CD4-positive, alpha-beta T cell (primary cell): Measurements from ENCODE around the gene PPAN. TPM values are rescaled to one million over a fixed set of nuclear protein-coding genes. Genes with fewer than 3 reads are reported as not detected.

ENCODE experiments used
- ATAC-seq: fragments of 200-7000 bp; cut with Tn5 transposase; one replicate; pipeline ENCODE4 v1.10.0; 2022; ENCODE audit warnings: mild to moderate bottlenecking; ENCODE audit not compliant: poor library complexity
- CTCF ChIA-PET: fragments of 350-600 bp; sonication (Branson Sonifier 250); formaldehyde crosslinking; loops from one replicate; lab custom pipeline; 2021; ENCODE audit warnings: antibody characterized with exemption, inconsistent platforms; lab: Charles Lee
- POLR2A ChIA-PET: fragments of 350-600 bp; sonication (Branson Sonifier 250); formaldehyde crosslinking; loops from one replicate; lab custom pipeline; 2021; ENCODE audit warnings: antibody characterized with exemption, inconsistent platforms; lab: Charles Lee
- DNase-seq, 14 experiments: peaks; one replicate each; pipeline ENCODE4 v3.0.0-alpha.2; 2013 to 2020; ENCODE audit warnings: mixed read lengths in 2 of 14
- H3K27ac ChIP-seq, 2 donors: one replicate each; pipeline versions ENCODE4 v1.5.1 to v1.7.0; 2013; ENCODE audit warnings: low read length in 2 of 2, low read depth in 1 of 2, mild to moderate bottlenecking in 1 of 2
- H3K27me3 ChIP-seq, 2 experiments: 1 replicate in 1 of 2; 2 replicates in 1 of 2; pipeline versions ENCODE4 v1.6.1 to v1.7.0; 2013; ENCODE audit warnings: low read length in 2 of 2, control low read depth in 1 of 2, mild to moderate bottlenecking in 1 of 2, moderate library complexity in 1 of 2; ENCODE audit not compliant: insufficient read depth in 2 of 2, control insufficient read depth in 1 of 2
- H3K36me3 ChIP-seq: one replicate; pipeline ENCODE4 v1.6.1; 2013; ENCODE audit warnings: low read length, control low read depth; ENCODE audit not compliant: insufficient read depth
- H3K4me1 ChIP-seq: one replicate; pipeline ENCODE4 v1.6.1; 2013; ENCODE audit warnings: low read length, control low read depth; ENCODE audit not compliant: insufficient read depth
- H3K4me3 ChIP-seq: one replicate; pipeline ENCODE4 v1.5.1; 2013; ENCODE audit warnings: mild to moderate bottlenecking, low read length, moderate library complexity
- H3K9me3 ChIP-seq, 2 experiments: 1 replicate in 1 of 2; 2 replicates in 1 of 2; pipeline versions ENCODE4 v1.6.1 to v1.7.0; 2013; ENCODE audit warnings: low read length in 2 of 2, mild to moderate bottlenecking in 2 of 2, control low read depth in 1 of 2, moderate library complexity in 1 of 2; ENCODE audit not compliant: control insufficient read depth in 1 of 2, insufficient read depth in 1 of 2
- H3K27ac Mint-ChIP-seq: one replicate; pipeline ENCODE4 v1.8.0; 2020; ENCODE audit warnings: mixed read lengths
- H3K27me3 Mint-ChIP-seq: one replicate; pipeline ENCODE4 v1.8.0; 2021; ENCODE audit warnings: mixed read lengths
- H3K36me3 Mint-ChIP-seq: one replicate; pipeline ENCODE4 v1.8.0; 2021; ENCODE audit warnings: low read depth, mixed read lengths
- H3K4me1 Mint-ChIP-seq: one replicate; pipeline ENCODE4 v1.8.0; 2021; ENCODE audit warnings: low read depth, mixed read lengths
- H3K4me3 Mint-ChIP-seq: one replicate; pipeline ENCODE4 v1.8.0; 2020; ENCODE audit warnings: mild to moderate bottlenecking, mixed read lengths
- H3K9me3 Mint-ChIP-seq: one replicate; pipeline ENCODE4 v1.8.0; 2020; ENCODE audit warnings: mixed read lengths
- CTCF ChIP-seq: fragments of 200-600 bp; IDR thresholded peaks from one replicate; pipeline ENCODE4 v1.8.0; 2022; ENCODE audit warnings: antibody characterized with exemption, mild to moderate bottlenecking
- intact Hi-C, 2 experiments: fragments of 100-400 bp; cut with DNase I in 1 of 2; cut with micrococcal nuclease in 1 of 2; formaldehyde crosslinking; loops; one replicate each; pipeline versions ENCODE4 v1.15.1 to v1.9.0; 2023 to 2025; cut with DNase I, micrococcal nuclease
- total RNA-seq, 174 experiments: library from RNA in 2 of 174; stranded (reverse) in 2 of 174; gene quantifications; one replicate each; pipeline ENCODE4 v1.2.3 and lab custom pipeline; 2021 to 2026

Gene PPAN
- total RNA-seq, 2 experiments from 2014 or later: 119 to 127 TPM

DNA sequence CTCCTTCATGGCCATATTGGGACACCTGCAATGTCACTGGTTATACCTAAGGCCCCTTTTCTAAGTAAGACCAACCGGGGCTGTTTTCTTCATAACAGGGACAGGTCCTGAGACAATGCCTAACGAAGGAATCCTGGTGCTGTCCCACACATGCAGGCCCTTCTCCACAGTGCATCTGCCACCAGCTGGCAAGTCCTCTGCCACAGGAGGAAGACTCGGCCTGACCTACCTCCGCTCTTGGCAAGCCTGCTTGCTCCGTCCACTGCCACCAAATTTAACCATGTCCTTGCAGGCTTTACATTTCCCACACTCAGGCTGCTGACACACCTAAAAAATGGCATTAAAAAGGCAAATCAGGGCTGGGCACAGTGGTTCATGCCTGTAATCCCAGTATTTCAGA is 45.4 kb downstream of the PPAN start:
- H3K4me1 Mint-ChIP-seq: no peaks in the 10 kb centered on the region
- no peaks in the 10 kb centered on the region for H3K9me3 Mint-ChIP-seq
- POLR2A ChIA-PET: no interaction called here

DNA sequence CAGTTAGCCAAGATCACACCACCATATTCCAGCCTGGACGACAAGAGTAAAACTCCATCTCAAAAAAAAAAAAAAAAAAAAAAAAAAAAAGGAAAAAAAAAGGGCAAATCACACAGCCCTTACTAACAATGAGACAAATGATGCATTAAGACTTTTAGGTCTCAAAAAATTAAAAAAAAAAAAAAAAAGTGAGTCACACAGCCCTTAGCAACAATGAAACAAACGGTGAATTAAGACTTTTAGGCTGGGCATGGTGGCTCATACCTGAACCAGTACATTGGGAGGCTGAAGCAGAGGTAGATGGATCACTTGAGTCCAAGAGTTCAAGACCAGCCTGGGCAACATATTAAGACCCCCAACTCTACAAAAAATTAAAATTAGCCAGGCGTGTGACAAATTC is 45.9 kb downstream of the PPAN start:
- DNase-seq (no peak), ATAC-seq (no peak)
- intact Hi-C loops: no loop called here
- Histone ChIP-seq H3K4me1 (no peaks in the 10 kb centered on the region), H3K27ac (no peak overlapping the region), H3K9me3 (no peaks in the 10 kb centered on the region), H3K27me3 (no peaks in the 10 kb centered on the region), H3K4me3 (no peak overlapping the region), H3K36me3 (peaks cover 87% of the 10 kb centered on the region)
- H3K36me3 Mint-ChIP-seq: peaks cover 92% of the 10 kb centered on the region
- no peaks in the 10 kb centered on the region for H3K9me3 Mint-ChIP-seq
- CTCF ChIA-PET: no interaction called here
- no peaks in the 10 kb centered on the region for H3K4me1 Mint-ChIP-seq
- POLR2A ChIA-PET: no interaction called here
- no peak overlapping the region for H3K27ac Mint-ChIP-seq
- H3K4me3 Mint-ChIP-seq: no peak overlapping the region
- TF ChIP-seq CTCF: no peak
- H3K27me3 Mint-ChIP-seq: no peaks in the 10 kb centered on the region

More for the DNA sequence above, 45.4 kb downstream of the PPAN start:
- H3K27me3 ChIP-seq: no peaks in the 10 kb centered on the region
- no peak overlapping the region for H3K27ac ChIP-seq
- H3K27ac Mint-ChIP-seq: no peak overlapping the region
- H3K9me3 ChIP-seq: no peaks in the 10 kb centered on the region
- H3K4me3 Mint-ChIP-seq: no peak overlapping the region
- intact Hi-C loops: no loop called here
- peaks cover 88% of the 10 kb centered on the region for H3K36me3 ChIP-seq
- TF ChIP-seq CTCF: no peak
- CTCF ChIA-PET: no interaction called here
- H3K27me3 Mint-ChIP-seq: no peaks in the 10 kb centered on the region
- peaks cover 91% of the 10 kb centered on the region for H3K36me3 Mint-ChIP-seq
- no peaks in the 10 kb centered on the region for H3K4me1 ChIP-seq
- H3K4me3 ChIP-seq: no peak overlapping the region
- DNase-seq (no peak), ATAC-seq (no peak)

GRCh38 chr19:10155839-10156238 is 49.7 kb downstream of the PPAN start:
- H3K27ac ChIP-seq: no peak overlapping the region
- Mint-ChIP-seq H3K36me3 (peaks cover 98% of the 10 kb centered on the region), H3K9me3 (no peaks in the 10 kb centered on the region), H3K27ac (no peak overlapping the region), H3K27me3 (no peaks in the 10 kb centered on the region), H3K4me3 (no peak overlapping the region), H3K4me1 (no peaks in the 10 kb centered on the region)
- no peaks in the 10 kb centered on the region for H3K27me3 ChIP-seq
- no peak overlapping the region for H3K4me3 ChIP-seq
- no peak for DNase-seq
- CTCF ChIA-PET: no interaction called here
- H3K4me1 ChIP-seq: no peaks in the 10 kb centered on the region
- no peak for ATAC-seq
- POLR2A ChIA-PET: no interaction called here
- H3K9me3 ChIP-seq: no peaks in the 10 kb centered on the region
- TF ChIP-seq CTCF: no peak
- intact Hi-C loops: no loop called here
- H3K36me3 ChIP-seq: peaks cover 95% of the 10 kb centered on the region
